CD1c-positive myeloid dendritic cell (primary cell): Measurements from ENCODE around the gene FLT3.

Experiments
- DNase-seq: peaks from one replicate; pipeline ENCODE4 v3.0.0-alpha.2; 2016; ENCODE audit errors: extremely low spot score

The FLT3 gene

DNA sequence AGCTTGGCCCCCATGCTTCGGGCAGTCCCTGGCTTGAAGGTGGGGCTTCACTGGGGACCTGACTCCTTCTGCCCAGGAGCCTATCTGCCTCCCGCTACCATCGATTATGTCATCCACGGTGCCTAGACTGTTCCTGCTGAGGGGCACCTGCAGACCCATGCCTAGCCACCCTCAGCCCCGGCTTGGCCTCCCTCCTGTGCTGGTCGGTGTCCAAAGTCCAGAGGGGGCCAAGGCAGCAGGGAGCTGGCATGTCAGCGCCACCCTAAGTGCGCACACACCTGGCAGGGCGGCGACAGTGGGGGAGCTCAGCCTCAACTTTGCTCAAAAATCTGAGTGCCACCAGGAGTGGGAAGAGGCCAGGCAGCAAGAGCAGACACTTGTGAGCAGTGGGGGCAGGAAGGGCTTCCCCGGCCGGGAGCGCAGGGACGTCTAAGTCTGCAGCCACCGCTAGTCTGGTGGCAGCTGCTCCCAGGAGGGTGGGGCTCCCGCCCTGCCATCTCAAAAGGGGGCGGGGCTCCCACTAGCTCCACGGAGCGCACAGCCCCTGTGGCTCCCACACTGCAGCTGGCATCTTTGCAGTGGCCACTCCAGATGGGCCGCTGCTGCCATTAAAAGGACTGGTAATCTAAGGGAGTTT, 98.4 kb downstream of the FLT3 start:
- no peak for DNase-seq

DNA sequence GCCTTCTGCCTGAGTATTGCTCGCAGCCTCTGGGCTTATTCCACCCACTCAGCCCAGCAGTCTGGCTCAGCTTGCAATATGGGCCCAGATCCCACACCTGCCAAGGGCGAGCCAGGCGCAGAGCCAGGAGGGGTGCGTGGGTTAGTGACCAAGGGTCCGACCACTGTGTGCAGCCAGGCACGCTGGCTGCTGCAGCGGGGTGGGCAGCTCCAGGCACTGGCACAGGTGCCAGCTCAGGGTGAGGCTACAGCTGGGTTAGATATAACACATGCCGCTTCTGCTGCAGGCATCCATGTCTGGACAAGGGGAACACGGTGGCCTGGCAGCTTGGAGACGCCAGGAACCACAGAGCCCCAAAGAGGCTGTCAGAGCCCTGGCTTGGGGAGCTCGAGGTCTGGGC, 99.3 kb downstream of the FLT3 start:
- DNase-seq: no peak

DNA sequence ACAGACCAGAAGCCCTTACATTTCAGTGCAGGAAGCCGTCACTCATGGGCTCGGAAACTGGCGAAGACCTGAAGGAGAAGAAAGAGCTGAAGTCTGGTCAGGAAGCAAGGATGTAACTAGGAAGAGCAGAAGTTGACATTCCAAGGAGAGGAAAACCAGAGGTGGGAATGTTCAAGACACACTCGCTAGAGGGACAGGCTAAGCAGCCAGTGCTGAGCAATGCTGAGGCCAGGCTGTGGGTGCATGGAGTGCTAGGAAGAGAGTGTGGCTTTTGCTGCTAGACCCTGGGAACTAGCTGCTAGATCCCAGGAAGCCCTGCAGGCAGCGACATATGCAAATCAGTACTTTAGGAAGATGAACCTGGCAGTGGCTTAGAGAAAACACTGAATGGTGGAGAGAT, 99.8 kb downstream of the FLT3 start:
- no peak for DNase-seq

DNA sequence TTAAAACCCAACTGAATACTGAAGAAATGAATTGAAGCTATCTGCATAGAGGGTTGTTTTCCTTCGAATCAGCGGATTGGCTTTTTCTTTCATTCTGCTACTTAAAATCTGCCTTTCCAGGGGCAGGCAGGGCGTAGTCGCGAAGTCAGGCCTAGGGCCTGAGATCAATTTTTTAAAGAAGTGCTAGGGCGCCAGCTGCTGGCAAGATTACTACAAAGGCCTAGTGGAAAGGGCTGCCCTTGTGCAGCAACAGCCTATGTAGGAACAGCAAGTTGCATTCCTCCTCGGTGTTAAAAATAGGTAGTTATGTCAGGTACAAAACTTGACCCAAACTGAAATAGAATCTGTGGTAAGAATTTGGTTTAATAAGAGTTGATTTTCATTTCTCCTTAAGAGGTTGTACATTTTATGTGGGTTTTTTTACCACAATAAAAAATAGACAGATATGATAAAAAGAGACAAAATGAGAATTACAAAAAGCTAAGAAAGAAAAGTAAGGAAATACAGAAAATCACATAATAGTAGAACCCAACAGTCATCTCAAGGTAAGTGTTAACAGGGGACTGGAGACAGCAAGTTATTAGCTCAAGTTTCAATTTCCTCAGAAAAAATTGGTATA, 102.4 kb downstream of the FLT3 start:
- peak; percentile 31 for DNase-seq

- no peak for DNase-seq
Measured at GRCh38 chr13:27991881-27992280, 108.5 kb downstream of the FLT3 start.

- DNase-seq: no peak
Measured at GRCh38 chr13:27988520-27988919, 111.9 kb downstream of the FLT3 start, which contains the start of gene URAD. Gene URAD, minus strand, starts transcription at chr13:27988693. Its CDS starts 56 bp downstream, at chr13:27988637.

DNA sequence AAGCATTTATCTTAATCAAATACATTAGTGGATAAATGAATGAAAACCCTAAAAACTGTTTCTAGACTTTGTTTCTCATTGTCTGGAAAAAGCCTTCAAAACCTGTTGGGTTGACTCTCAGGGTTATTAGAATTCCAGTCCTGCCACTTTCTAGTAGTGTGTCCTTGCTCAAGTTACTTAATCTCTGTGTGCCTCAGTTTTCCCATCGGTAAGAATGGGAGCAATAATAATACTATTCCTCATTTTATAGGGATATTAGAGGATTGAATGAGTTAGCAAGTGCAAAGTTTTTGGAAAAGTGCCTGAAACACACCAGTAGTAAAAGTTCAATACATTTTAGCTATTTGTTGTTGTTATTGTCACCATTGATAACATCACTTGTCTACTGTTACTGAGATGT, 114.8 kb downstream of the FLT3 start:
- no peak for DNase-seq

- no peak for DNase-seq
Measured at GRCh38 chr13:27982361-27982760, 118.0 kb downstream of the FLT3 start.

- DNase-seq: no peak
Measured at GRCh38 chr13:27981006-27981708, 119.2 kb downstream of the FLT3 start.

- no peak for DNase-seq
Measured at GRCh38 chr13:27980280-27980998, 119.9 kb downstream of the FLT3 start.

- DNase-seq: no peak
Measured at GRCh38 chr13:27979765-27980279, 120.6 kb downstream of the FLT3 start.

- DNase-seq: no peak
Measured at GRCh38 chr13:27979001-27979643, 121.3 kb downstream of the FLT3 start.

GRCh38 chr13:27978301-27978968, 121.9 kb downstream of the FLT3 start:
- no peak for DNase-seq

DNA sequence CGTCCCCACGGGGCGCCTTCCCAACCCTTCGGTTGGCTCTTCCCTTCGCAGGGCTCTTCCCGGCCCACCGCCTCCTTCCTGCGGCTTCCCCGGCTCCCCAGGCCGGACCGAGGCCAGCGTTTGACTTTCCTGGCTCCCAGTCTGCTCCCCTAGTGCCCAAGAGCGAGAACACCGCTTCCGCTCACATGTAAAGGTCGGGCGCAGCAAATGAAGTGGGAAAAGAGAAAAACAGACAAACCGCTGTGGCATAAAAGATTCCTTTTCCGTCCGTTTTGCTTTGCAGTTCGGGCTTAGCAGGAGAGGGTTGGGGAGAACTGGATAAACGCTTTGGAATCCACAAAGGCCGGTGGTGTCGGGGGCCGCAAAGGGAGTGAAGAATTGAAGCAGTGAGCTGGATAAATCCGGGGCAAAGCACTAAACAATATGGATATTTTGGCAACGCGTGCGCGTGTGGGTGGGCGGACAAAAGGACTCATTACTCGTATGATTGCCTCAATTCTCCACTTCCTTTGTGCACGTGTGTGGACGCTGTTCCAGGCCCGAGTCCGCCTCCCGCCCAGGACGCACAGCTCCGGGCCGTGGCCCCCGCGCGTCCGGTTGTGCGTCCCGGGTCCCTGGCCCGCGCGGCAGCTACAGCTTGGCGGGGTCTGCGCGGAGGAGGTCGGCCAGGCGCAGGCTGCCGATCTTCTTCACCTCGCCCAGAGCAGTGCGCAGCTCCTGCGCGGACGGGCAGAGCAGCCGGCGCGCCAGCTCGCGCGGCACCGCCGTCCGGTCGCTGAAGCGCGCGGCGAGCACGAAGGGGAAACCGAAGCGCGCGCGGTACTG, 122.7 kb downstream of the FLT3 start:
- DNase-seq: no peak

DNA sequence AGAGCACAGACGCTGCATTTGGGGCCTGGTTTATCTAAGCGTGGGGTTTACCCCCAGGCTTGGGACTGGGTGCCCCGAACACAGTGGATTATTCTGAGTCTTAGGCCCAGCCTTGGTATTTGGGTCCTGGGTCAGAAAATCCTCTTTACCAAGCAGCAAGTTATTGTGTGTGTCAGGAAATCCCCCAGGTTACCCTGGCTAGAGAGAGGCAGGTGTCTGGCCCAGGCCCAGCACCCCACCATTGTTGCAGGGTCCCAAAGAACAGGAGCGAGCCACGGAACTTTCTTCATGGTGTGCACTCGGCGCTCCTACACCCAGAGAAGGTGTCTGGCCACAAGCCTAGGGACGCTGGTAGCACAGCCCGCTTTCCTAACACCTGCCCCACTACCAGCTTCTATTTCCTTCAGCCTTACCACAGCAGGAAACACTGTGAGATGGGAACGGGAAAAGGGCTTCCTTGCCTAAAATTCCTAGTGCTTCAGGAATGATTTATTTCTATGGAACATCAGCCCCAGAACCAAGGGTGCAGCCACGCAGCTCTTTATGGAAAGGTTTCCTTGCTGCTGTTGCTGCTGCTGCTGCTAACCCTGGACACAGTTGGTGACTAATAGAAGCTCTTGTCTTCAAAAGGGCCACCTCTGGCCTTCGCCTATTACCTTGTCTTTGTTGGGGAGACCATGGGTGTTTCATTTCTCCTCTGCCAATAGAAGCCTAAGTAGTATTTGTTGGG, 123.8 kb downstream of the FLT3 start:
- DNase-seq: no peak

- DNase-seq: no peak
Measured at GRCh38 chr13:27975564-27976361, 124.6 kb downstream of the FLT3 start.

- no peak for DNase-seq
Measured at GRCh38 chr13:27973961-27974662, 126.3 kb downstream of the FLT3 start.

- DNase-seq: no peak
Measured at GRCh38 chr13:27973291-27973690, 127.1 kb downstream of the FLT3 start.
